ENCODE results near the gene SLC29A3.

- TF ChIP-seq CTCF (conservative IDR thresholded peaks at IDR 0.05) (no peak), EZH2 (IDR thresholded peaks at IDR 0.05; ENCODE audit: low read depth) (no peak)
Measured at GRCh38 chr10:71379118-71379766, 60.2 kb downstream of the SLC29A3 start.
